GM12891 (cell line): ENCODE results near the gene AGBL1.

Source experiments
- POLR2AphosphoS5 ChIP-seq: IDR thresholded peaks from 2 replicates; pipeline ENCODE4 v1.6.1; 2011; ENCODE audit warnings: low read depth, low read length, control low read depth
- POU2F2 ChIP-seq: IDR thresholded peaks from 2 replicates; pipeline ENCODE4 v1.6.1; 2011; ENCODE audit warnings: low read depth, mild to moderate bottlenecking, control low read depth, low read length, moderate library complexity

- TF ChIP-seq POLR2AphosphoS5 (no peak), POU2F2 (no peak)
These were observed 414.2 kb downstream of the AGBL1 start for GRCh38 chr15:86493884-86494283.
